H1 (cell line): ENCODE results near the gene MGMT. TPM values are rescaled to one million over a fixed set of nuclear protein-coding genes. Genes with fewer than 3 reads are reported as not detected.

Source experiments
- CTCF ChIA-PET: fragments of 300-600 bp; sonication (Branson Sonifier 250); formaldehyde crosslinking; loops from one replicate; lab custom pipeline; 2021; ENCODE audit not compliant: partially characterized antibody; lab: Charles Lee
- POLR2A ChIA-PET: fragments of 300-600 bp; sonication (Branson Sonifier 250); formaldehyde crosslinking; loops from one replicate; lab custom pipeline; 2021; ENCODE audit warnings: inconsistent platforms; ENCODE audit not compliant: partially characterized antibody; lab: Charles Lee
- DNase-seq, 2 experiments: peaks; one replicate each; pipeline versions ENCODE4 v3.0.0 to v3.0.0-alpha.2; 2010 to 2022; ENCODE audit warnings: low spot score in 2 of 2, low read depth in 1 of 2, mixed read lengths in 1 of 2
- FAIRE-seq: peaks from 2 replicates; lab custom pipeline; 2011; peaks lifted over from hg19 to GRCh38; lab: Jason Lieb, UNC
- H2AFZ ChIP-seq: 2 replicates; pipeline ENCODE4 v1.8.1; 2012; ENCODE audit warnings: low read length, inconsistent platforms
- H2AK5ac ChIP-seq: 2 replicates; pipeline ENCODE4 v1.6.1; 2013; ENCODE audit warnings: low read depth, low read length
- H2BK120ac ChIP-seq: replicated peaks from 2 replicates; pipeline ENCODE3; 2013; ENCODE audit warnings: low read depth, low read length, inconsistent platforms
- H2BK12ac ChIP-seq: 2 replicates; pipeline ENCODE4 v1.6.1; 2013; ENCODE audit warnings: low read depth, low read length
- H2BK15ac ChIP-seq: 2 replicates; pipeline ENCODE4 v1.6.1; 2013; ENCODE audit warnings: low read length
- H2BK20ac ChIP-seq: 2 replicates; pipeline ENCODE4 v1.6.1; 2013; ENCODE audit warnings: low read length
- H2BK5ac ChIP-seq: 2 replicates; pipeline ENCODE4 v1.6.1; 2013; ENCODE audit warnings: low read depth, low read length
- H3K14ac ChIP-seq: 2 replicates; pipeline ENCODE4 v1.6.1; 2013; ENCODE audit warnings: inconsistent platforms; ENCODE audit not compliant: insufficient read length
- H3K18ac ChIP-seq: 2 replicates; pipeline ENCODE4 v1.6.1; 2013; ENCODE audit warnings: low read length; ENCODE audit errors: extremely low read depth
- H3K23ac ChIP-seq: 2 replicates; pipeline ENCODE4 v1.6.1; 2013; ENCODE audit warnings: inconsistent platforms; ENCODE audit not compliant: insufficient read length
- H3K23me2 ChIP-seq: 2 replicates; pipeline ENCODE4 v1.6.1; 2013; ENCODE audit warnings: low read depth, low read length
- H3K27ac ChIP-seq: 2 replicates; pipeline ENCODE4 v1.6.1; 2011; ENCODE audit warnings: low read depth, low read length, inconsistent platforms
- H3K27me3 ChIP-seq, 4 experiments: replicated peaks in 1 of 4; 1 replicate in 1 of 4; 2 replicates in 3 of 4; pipeline versions ENCODE4 v1.6.1 to v1.8.1; 2011 to 2013; ENCODE audit warnings: low read length in 3 of 4, mild to moderate bottlenecking in 3 of 4, inconsistent platforms in 2 of 4, mixed read lengths in 2 of 4, moderate library complexity in 1 of 4; ENCODE audit not compliant: control insufficient read depth in 3 of 4, insufficient read depth in 3 of 4; ENCODE audit errors: extremely low read depth in 1 of 4
- H3K36me3 ChIP-seq, 4 experiments: 2 replicates each; pipeline versions ENCODE4 v1.6.1 to v1.8.1; 2011 to 2013; ENCODE audit warnings: mild to moderate bottlenecking in 4 of 4, low read length in 3 of 4, moderate library complexity in 2 of 4, control low read depth in 1 of 4, inconsistent platforms in 1 of 4; ENCODE audit not compliant: insufficient read depth in 4 of 4, control insufficient read depth in 2 of 4
- H3K4ac ChIP-seq: replicated peaks from 2 replicates; pipeline ENCODE3; 2013; ENCODE audit warnings: low read length, low read depth, mixed read lengths, inconsistent platforms; ENCODE audit not compliant: insufficient read length
- H3K4me1 ChIP-seq, 4 experiments: replicated peaks in 1 of 4; 1 replicate in 1 of 4; 2 replicates in 3 of 4; pipeline versions ENCODE4 v1.6.1 to v1.8.1; 2011 to 2013; ENCODE audit warnings: low read length in 3 of 4, inconsistent platforms in 2 of 4, mixed read lengths in 1 of 4; ENCODE audit not compliant: insufficient read depth in 4 of 4, control insufficient read depth in 3 of 4
- H3K4me2 ChIP-seq, 2 experiments: 2 replicates each; pipeline versions ENCODE4 v1.6.1 to v1.8.1; 2011 to 2013; ENCODE audit warnings: low read depth in 2 of 2, low read length in 2 of 2, control low read depth in 1 of 2, inconsistent platforms in 1 of 2, mild to moderate bottlenecking in 1 of 2; ENCODE audit not compliant: insufficient read depth in 1 of 2
- H3K4me3 ChIP-seq, 4 experiments: fragments of 200-600, 300-600 bp in 1 of 4; sonication (generic), shearing (Covaris generic), sonication (Bioruptor Twin) in 1 of 4; 2 replicates each; pipeline versions ENCODE4 v1.5.1 to v1.8.1; 2011 to 2016; ENCODE audit warnings: low read length in 4 of 4, low read depth in 3 of 4, control low read depth in 2 of 4, inconsistent platforms in 2 of 4, mild to moderate bottlenecking in 2 of 4, mixed read lengths in 1 of 4, moderate library complexity in 1 of 4; ENCODE audit not compliant: insufficient read depth in 2 of 4; ENCODE audit errors: extremely low read depth in 1 of 4
- H3K56ac ChIP-seq: replicated peaks from 2 replicates; pipeline ENCODE3; 2013; ENCODE audit warnings: low read depth, mild to moderate bottlenecking, mixed read lengths, low read length, inconsistent platforms; ENCODE audit not compliant: insufficient read length
- H3K79me1 ChIP-seq: 2 replicates; pipeline ENCODE4 v1.6.1; 2013; ENCODE audit warnings: low read depth, low read length, control low read depth
- H3K79me2 ChIP-seq, 2 experiments: 2 replicates each; pipeline versions ENCODE4 v1.6.1 to v1.8.1; 2012 to 2013; ENCODE audit warnings: low read length in 2 of 2, mild to moderate bottlenecking in 2 of 2, inconsistent platforms in 1 of 2; ENCODE audit not compliant: insufficient read depth in 2 of 2, control insufficient read depth in 1 of 2
- H3K9ac ChIP-seq, 4 experiments: replicated peaks in 1 of 4; 1 replicate in 1 of 4; 2 replicates in 3 of 4; pipeline versions ENCODE4 v1.6.1 to v1.8.1; 2011 to 2013; ENCODE audit warnings: low read depth in 3 of 4, low read length in 3 of 4, control low read depth in 2 of 4, mild to moderate bottlenecking in 2 of 4, moderate library complexity in 2 of 4, inconsistent platforms in 1 of 4; ENCODE audit errors: extremely low read depth in 1 of 4
- H3K9me3 ChIP-seq, 2 experiments: 2 replicates each; pipeline versions ENCODE4 v1.6.1 to v1.8.1; 2012 to 2013; ENCODE audit warnings: mild to moderate bottlenecking in 2 of 2, moderate library complexity in 2 of 2, control low read depth in 1 of 2, inconsistent platforms in 1 of 2, low read depth in 1 of 2, low read length in 1 of 2, mixed read lengths in 1 of 2; ENCODE audit not compliant: insufficient read depth in 2 of 2
- H4K20me1 ChIP-seq, 2 experiments: replicated peaks in 1 of 2; 2 replicates each; pipeline versions ENCODE3 to v1.8.1; 2011 to 2013; ENCODE audit warnings: inconsistent platforms in 2 of 2, low read length in 2 of 2, mild to moderate bottlenecking in 1 of 2; ENCODE audit not compliant: insufficient read depth in 2 of 2, control insufficient read depth in 1 of 2
- H4K5ac ChIP-seq: 2 replicates; pipeline ENCODE4 v1.6.1; 2013; ENCODE audit warnings: low read length, low read depth, mixed read lengths, inconsistent platforms; ENCODE audit not compliant: insufficient read length
- H4K8ac ChIP-seq: 2 replicates; pipeline ENCODE4 v1.8.0; 2013; ENCODE audit warnings: mild to moderate bottlenecking, moderate library complexity, low read length, inconsistent platforms; ENCODE audit not compliant: insufficient read depth; ENCODE audit errors: extremely low read depth
- H4K91ac ChIP-seq: replicated peaks from 2 replicates; pipeline ENCODE3; 2013; ENCODE audit warnings: low read length, mixed read lengths, inconsistent platforms; ENCODE audit not compliant: insufficient read length
- BACH1 ChIP-seq: IDR thresholded peaks from 2 replicates; pipeline ENCODE4 v1.6.1; 2012; ENCODE audit warnings: low read length, improper control_type of control experiment
- BRCA1 ChIP-seq: IDR thresholded peaks from 2 replicates; pipeline ENCODE4 v1.6.1; 2012; ENCODE audit warnings: low read depth, low read length, improper control_type of control experiment
- CEBPB ChIP-seq: IDR thresholded peaks from 2 replicates; pipeline ENCODE4 v1.6.1; 2012; ENCODE audit warnings: low read depth, low read length
- GTF2F1 ChIP-seq: IDR thresholded peaks from 2 replicates; pipeline ENCODE4 v1.6.1; 2012; ENCODE audit warnings: low read depth, low read length, improper control_type of control experiment, borderline replicate concordance
- HDAC2 ChIP-seq, 2 experiments: fragments of 300-600 bp in 1 of 2; sonication (generic) in 1 of 2; IDR thresholded peaks; 2 replicates each; pipeline ENCODE4 v1.6.1; 2011 to 2012; ENCODE audit warnings: low read depth in 2 of 2, low read length in 2 of 2, mild to moderate bottlenecking in 2 of 2, moderate library complexity in 2 of 2, borderline replicate concordance in 1 of 2, inconsistent platforms in 1 of 2
- NRF1 ChIP-seq: IDR thresholded peaks from 2 replicates; pipeline ENCODE4 v1.6.1; 2011; ENCODE audit warnings: mild to moderate bottlenecking, low read depth, low read length, improper control_type of control experiment
- RXRA ChIP-seq: IDR thresholded peaks from 2 replicates; pipeline ENCODE4 v1.6.1; 2011; ENCODE audit warnings: low read depth, mild to moderate bottlenecking, low read length, moderate library complexity; ENCODE audit not compliant: insufficient read depth
- SRF ChIP-seq: IDR thresholded peaks from 2 replicates; pipeline ENCODE4 v1.6.1; 2011; ENCODE audit warnings: mild to moderate bottlenecking, low read depth, low read length, moderate library complexity
- SUZ12 ChIP-seq: fragments of 200-600 bp; sonication (generic); IDR thresholded peaks from 2 replicates; pipeline ENCODE4 v1.6.1; 2012; ENCODE audit warnings: mild to moderate bottlenecking, inconsistent platforms, low read length, moderate library complexity, mixed read lengths
- TCF12 ChIP-seq: IDR thresholded peaks from 2 replicates; pipeline ENCODE4 v1.6.1; 2011; ENCODE audit warnings: low read depth, mild to moderate bottlenecking, low read length
- WGBS, 2 experiments: shearing (Covaris generic) in 1 of 2; methylation state at CpG; one replicate each; pipeline versions ENCODE4 v1.1.6 to v1.1.7; 2013 to 2015; ENCODE audit warnings: low lambda C conversion rate in 2 of 2, mixed read lengths in 2 of 2, inconsistent platforms in 1 of 2, low coverage in 1 of 2, missing lambda C conversion rate in 1 of 2; ENCODE audit not compliant: insufficient replicate concordance in 2 of 2, insufficient coverage in 1 of 2, insufficient read length in 1 of 2; ENCODE audit errors: extremely low coverage in 1 of 2, missing lambda C conversion rate in 1 of 2; 5-methylcytosine and 5-hydroxymethylcytosine counted together
- polyA plus RNA-seq, 7 experiments: library from polyadenylated mRNA; depleted of rRNA in 3 of 7; stranded (reverse) in 5 of 7; unstranded in 2 of 7; fragments of >200 nt in 5 of 7; fragments of 200-250 nt in 2 of 7; gene quantifications; 1 replicate in 5 of 7; 2 replicates in 1 of 7; 4 replicates in 1 of 7; pipeline versions ENCODE4 v1.2.1 to v1.2.3, GENCODE V29; 2011 to 2013; ENCODE audit warnings: missing spikeins in 2 of 7, mixed read lengths in 2 of 7
- total RNA-seq: library from RNA; stranded (reverse); fragmentation: NEBNext Ultra II Directional; extraction: Animal tissue kit (Norgen Biotek cat#: 25700); gene quantifications from 2 replicates; pipeline ENCODE4 v1.2.1, GENCODE V29; 2021
- TF ChIP-seq, protein P1 (sequence below), 3 experiments: IDR thresholded peaks; 1 replicate in 2 of 3; 2 replicates in 1 of 3; pipeline versions ENCODE4 v1.5.1 to v1.6.1; 2011; ENCODE audit warnings: low read length in 3 of 3, mild to moderate bottlenecking in 3 of 3, inconsistent platforms in 2 of 3, low read depth in 1 of 3, moderate library complexity in 1 of 3; ENCODE audit not compliant: insufficient read depth in 1 of 3; ENCODE audit errors: control extremely low read depth in 1 of 3

MGMT gene
- total and polyA plus RNA-seq, 2 of the 8 experiments (the other 6 are each of a cell fraction or from before 2014, with no cell fraction given), result 9.9 to 10.7 TPM

DNA sequence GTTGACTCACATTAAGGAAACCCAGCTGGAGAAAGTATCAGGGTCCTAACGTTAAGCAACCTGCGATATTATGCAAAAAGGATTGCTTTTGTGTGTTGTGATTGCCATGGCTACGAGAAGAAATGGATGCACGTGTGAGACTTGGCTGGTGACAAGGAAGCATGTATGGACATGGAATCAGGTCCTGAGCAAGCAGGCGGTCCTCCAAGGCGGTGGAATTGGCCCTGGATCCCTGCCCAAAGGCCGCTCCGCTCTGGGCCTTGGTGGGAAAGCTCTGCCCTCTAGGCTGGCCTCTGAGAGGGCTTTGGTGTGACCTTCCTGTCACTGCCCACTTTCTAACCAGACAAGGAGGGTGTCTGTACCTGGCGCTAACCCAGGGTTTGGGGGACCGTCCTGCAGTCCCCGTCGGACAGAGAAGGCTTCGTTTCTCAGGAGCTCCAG, 305.0 kb downstream of the MGMT start:
- H3K4me3 ChIP-seq, result no peak overlapping the region
- no peaks in the 10 kb centered on the region for H3K23me2 ChIP-seq
- H3K4me1 ChIP-seq, result no peaks in the 10 kb centered on the region; a peak in 1 of 7 replicates
- no peak overlapping the region for H2AK5ac ChIP-seq
- H2BK20ac ChIP-seq, result no peak overlapping the region
- H3K9me3 ChIP-seq, result no peaks in the 10 kb centered on the region
- H4K8ac ChIP-seq, result no peak overlapping the region
- DNase-seq (no peak), FAIRE-seq (no peak)
- no peak overlapping the region for H4K91ac ChIP-seq
- no peak overlapping the region for H2BK120ac ChIP-seq
- H3K56ac ChIP-seq, result no peak overlapping the region
- H4K20me1 ChIP-seq, result no peaks in the 10 kb centered on the region
- H2BK12ac ChIP-seq, result no peak overlapping the region
- H2BK5ac ChIP-seq, result no peak overlapping the region
- H2BK15ac ChIP-seq, result no peak overlapping the region
- no peaks in the 10 kb centered on the region for H3K79me1 ChIP-seq
- H4K5ac ChIP-seq, result no peak overlapping the region
- no peak overlapping the region for H3K4me2 ChIP-seq
- H3K79me2 ChIP-seq, result no peaks in the 10 kb centered on the region
- WGBS, 2 experiments, result 97% methylated on average over 13 of the region's 13 CpGs; no CpG with 5 or more reads in 1 of the 2 experiments
- H3K18ac ChIP-seq, result no peak overlapping the region
- CTCF ChIA-PET, result interaction anchor here (0.6 to 1.7 kb wide), 4 partner anchors 10 to 95 kb away, joined by 3 to 5 read pairs (median 3); no protein-coding TSS in a partner anchor
- no peak overlapping the region for H3K23ac ChIP-seq
- H3K27me3 ChIP-seq, result no peaks in the 10 kb centered on the region
- no peak overlapping the region for H3K27ac ChIP-seq
- no peak overlapping the region for H3K9ac ChIP-seq
- no peak overlapping the region for H3K4ac ChIP-seq
- H3K14ac ChIP-seq, result no peak overlapping the region
- POLR2A ChIA-PET, result no interaction called here
- H2AFZ ChIP-seq, result no peak overlapping the region
- H3K36me3 ChIP-seq, result no peaks in the 10 kb centered on the region
- TF ChIP-seq, protein P1, sequence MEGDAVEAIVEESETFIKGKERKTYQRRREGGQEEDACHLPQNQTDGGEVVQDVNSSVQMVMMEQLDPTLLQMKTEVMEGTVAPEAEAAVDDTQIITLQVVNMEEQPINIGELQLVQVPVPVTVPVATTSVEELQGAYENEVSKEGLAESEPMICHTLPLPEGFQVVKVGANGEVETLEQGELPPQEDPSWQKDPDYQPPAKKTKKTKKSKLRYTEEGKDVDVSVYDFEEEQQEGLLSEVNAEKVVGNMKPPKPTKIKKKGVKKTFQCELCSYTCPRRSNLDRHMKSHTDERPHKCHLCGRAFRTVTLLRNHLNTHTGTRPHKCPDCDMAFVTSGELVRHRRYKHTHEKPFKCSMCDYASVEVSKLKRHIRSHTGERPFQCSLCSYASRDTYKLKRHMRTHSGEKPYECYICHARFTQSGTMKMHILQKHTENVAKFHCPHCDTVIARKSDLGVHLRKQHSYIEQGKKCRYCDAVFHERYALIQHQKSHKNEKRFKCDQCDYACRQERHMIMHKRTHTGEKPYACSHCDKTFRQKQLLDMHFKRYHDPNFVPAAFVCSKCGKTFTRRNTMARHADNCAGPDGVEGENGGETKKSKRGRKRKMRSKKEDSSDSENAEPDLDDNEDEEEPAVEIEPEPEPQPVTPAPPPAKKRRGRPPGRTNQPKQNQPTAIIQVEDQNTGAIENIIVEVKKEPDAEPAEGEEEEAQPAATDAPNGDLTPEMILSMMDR (IDR thresholded peaks at IDR 0.05; ENCODE audit: control extremely low read depth in 1 of 3, insufficient read depth in 1 of 3, low read depth in 1 of 3, low read length in 3 of 3), result no peak
- TF ChIP-seq NRF1 (no peak), HDAC2 (IDR thresholded peaks at IDR 0.05; ENCODE audit: borderline replicate concordance in 1 of 2, low read depth in 2 of 2, low read length in 2 of 2) (no peak), BRCA1 (no peak), BACH1 (no peak), SRF (no peak), RXRA (no peak), CEBPB (no peak), SUZ12 (no peak), GTF2F1 (no peak), TCF12 (no peak)
